Measurements from ENCODE around the gene PAIP1.

- TF ChIP-seq POLR2AphosphoS5 (IDR thresholded peaks at IDR 0.05), result no peak
- TF ChIP-seq, protein P1, sequence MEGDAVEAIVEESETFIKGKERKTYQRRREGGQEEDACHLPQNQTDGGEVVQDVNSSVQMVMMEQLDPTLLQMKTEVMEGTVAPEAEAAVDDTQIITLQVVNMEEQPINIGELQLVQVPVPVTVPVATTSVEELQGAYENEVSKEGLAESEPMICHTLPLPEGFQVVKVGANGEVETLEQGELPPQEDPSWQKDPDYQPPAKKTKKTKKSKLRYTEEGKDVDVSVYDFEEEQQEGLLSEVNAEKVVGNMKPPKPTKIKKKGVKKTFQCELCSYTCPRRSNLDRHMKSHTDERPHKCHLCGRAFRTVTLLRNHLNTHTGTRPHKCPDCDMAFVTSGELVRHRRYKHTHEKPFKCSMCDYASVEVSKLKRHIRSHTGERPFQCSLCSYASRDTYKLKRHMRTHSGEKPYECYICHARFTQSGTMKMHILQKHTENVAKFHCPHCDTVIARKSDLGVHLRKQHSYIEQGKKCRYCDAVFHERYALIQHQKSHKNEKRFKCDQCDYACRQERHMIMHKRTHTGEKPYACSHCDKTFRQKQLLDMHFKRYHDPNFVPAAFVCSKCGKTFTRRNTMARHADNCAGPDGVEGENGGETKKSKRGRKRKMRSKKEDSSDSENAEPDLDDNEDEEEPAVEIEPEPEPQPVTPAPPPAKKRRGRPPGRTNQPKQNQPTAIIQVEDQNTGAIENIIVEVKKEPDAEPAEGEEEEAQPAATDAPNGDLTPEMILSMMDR (IDR thresholded peaks at IDR 0.05), result no peak
These were observed 15.5 kb upstream of the PAIP1 start for GRCh38 chr5:43572357-43572756.
